Thymus (tissue), 11 donors: ENCODE measurements around the gene NPM1. TPM values are rescaled to one million over a fixed set of nuclear protein-coding genes. Genes with fewer than 3 reads are reported as not detected.
"Not testable (repeated sequence)": the region's sequence is repeated elsewhere in the genome, so short reads cannot be mapped to it uniquely, and the experiment has no call there.

Experiments
- DNase-seq, 9 donors: peaks; one replicate each; pipeline ENCODE4 v3.0.0-alpha.2; 2013; ENCODE audit warnings: low spot score in 9 of 9, low read depth in 6 of 9, missing footprints in 1 of 9
- H3K27ac ChIP-seq, 2 donors: one replicate each; pipeline ENCODE4 v1.5.1; 2013; ENCODE audit warnings: control low read depth in 1 of 2, low read depth in 1 of 2, low read length in 1 of 2, mild to moderate bottlenecking in 1 of 2, moderate library complexity in 1 of 2
- H3K27me3 ChIP-seq, 2 donors: one replicate each; pipeline ENCODE4 v1.5.1; 2013; ENCODE audit warnings: low read length in 1 of 2; ENCODE audit not compliant: control insufficient read depth in 2 of 2, insufficient read depth in 1 of 2
- H3K36me3 ChIP-seq, 2 donors: one replicate each; pipeline ENCODE4 v1.5.1; 2013; ENCODE audit warnings: low read length in 1 of 2, mild to moderate bottlenecking in 1 of 2, moderate library complexity in 1 of 2; ENCODE audit not compliant: control insufficient read depth in 2 of 2, insufficient read depth in 2 of 2
- H3K4me1 ChIP-seq, 2 donors: one replicate each; pipeline ENCODE4 v1.5.1; 2013; ENCODE audit warnings: low read length in 2 of 2; ENCODE audit not compliant: control insufficient read depth in 2 of 2, insufficient read depth in 2 of 2
- H3K4me3 ChIP-seq, 2 donors: one replicate each; pipeline ENCODE4 v1.5.1; 2013; ENCODE audit warnings: low read length in 2 of 2, control low read depth in 1 of 2, mild to moderate bottlenecking in 1 of 2
- H3K9me3 ChIP-seq, 2 donors: one replicate each; pipeline ENCODE4 v1.5.1; 2013; ENCODE audit warnings: low read length in 1 of 2, mild to moderate bottlenecking in 1 of 2; ENCODE audit not compliant: control insufficient read depth in 2 of 2, insufficient read depth in 1 of 2
- WGBS: extraction: QIAGEN DNeasy Blood & Tissue Kit; methylation state at CpG from one replicate; pipeline ENCODE4 v1.1.7; 2013; 5-methylcytosine and 5-hydroxymethylcytosine counted together
- polyA plus RNA-seq: library from polyadenylated mRNA; stranded (reverse); fragments of 200-250 nt; gene quantifications from one replicate; pipeline ENCODE4 v1.2.3, GENCODE V29; 2013
- total RNA-seq: library from RNA; stranded (reverse); fragments of 120-200 nt; gene quantifications from one replicate; pipeline ENCODE4 v1.2.4, GENCODE V29; 2013
- donor health status: healthy.

Gene NPM1
- total and polyA plus RNA-seq, 2 donors: 2,207 to 2,632 TPM

GRCh38 chr5:171369898-171370297 lies 17.8 kb upstream of the NPM1 start:
- Histone ChIP-seq H3K36me3 (no peaks in the 10 kb centered on the region), H3K4me1 (no peaks in the 10 kb centered on the region), H3K27me3 (peaks cover 0 to 6% of the 10 kb centered on the region in 2 donors), H3K9me3 (no peaks in the 10 kb centered on the region), H3K4me3 (no peak overlapping the region), H3K27ac (no peak overlapping the region)
- DNase-seq: no peak
- WGBS: 98% methylated on average over 4 of the region's 4 CpGs

GRCh38 chr5:171370881-171371280 lies 16.8 kb upstream of the NPM1 start:
- not testable (repeated sequence) for H3K36me3 ChIP-seq, DNase-seq, H3K4me3 ChIP-seq, H3K4me1 ChIP-seq, H3K9me3 ChIP-seq, H3K27me3 ChIP-seq, H3K27ac ChIP-seq
- WGBS: 63% methylated on average over 10 of the region's 10 CpGs

GRCh38 chr5:171371326-171371725 lies 16.3 kb upstream of the NPM1 start:
- Histone ChIP-seq H3K4me3 (no peak overlapping the region), H3K27ac (no peak overlapping the region), H3K4me1 (no peaks in the 10 kb centered on the region), H3K36me3 (no peaks in the 10 kb centered on the region), H3K9me3 (no peaks in the 10 kb centered on the region), H3K27me3 (peaks cover 0 to 6% of the 10 kb centered on the region in 2 donors)
- 95% methylated on average over 13 of the region's 13 CpGs for WGBS
- no peak for DNase-seq

GRCh38 chr5:171379961-171380360 lies 7.7 kb upstream of the NPM1 start:
- Histone ChIP-seq H3K4me1 (no peaks in the 10 kb centered on the region), H3K27ac (no peak overlapping the region), H3K36me3 (no peaks in the 10 kb centered on the region), H3K4me3 (no peak overlapping the region), H3K27me3 (no peaks in the 10 kb centered on the region), H3K9me3 (no peaks in the 10 kb centered on the region)
- no peak for DNase-seq
- 97% methylated on average over 7 of the region's 7 CpGs for WGBS

GRCh38 chr5:171384416-171384815 lies 3.2 kb upstream of the NPM1 start:
- not testable (repeated sequence) for H3K27me3 ChIP-seq, DNase-seq, H3K4me3 ChIP-seq, H3K4me1 ChIP-seq, H3K36me3 ChIP-seq, H3K9me3 ChIP-seq, H3K27ac ChIP-seq
- 96% methylated on average over 9 of the region's 9 CpGs for whole genome bisulfite sequencing

GRCh38 chr5:171384999-171385398 lies 2.6 kb upstream of the NPM1 start:
- not testable (repeated sequence) for H3K4me1 ChIP-seq, H3K36me3 ChIP-seq, DNase-seq, H3K27ac ChIP-seq, H3K4me3 ChIP-seq, H3K27me3 ChIP-seq, H3K9me3 ChIP-seq
- WGBS: 96% methylated on average over 3 of the region's 3 CpGs

- peaks cover 0 to 7% of the 10 kb centered on the region in 2 donors for H3K9me3 ChIP-seq
Measured at GRCh38 chr5:171386006-171386671, 1.5 kb upstream of the NPM1 start.

GRCh38 chr5:171386861-171387344 lies 746 bp upstream of the NPM1 start:
- Histone ChIP-seq H3K4me3 (peak overlapping the region; percentile 66 to 91), H3K9me3 (peaks cover 0 to 7% of the 10 kb centered on the region in 2 donors), H3K27me3 (no peaks in the 10 kb centered on the region), H3K36me3 (peaks cover 2 to 18% of the 10 kb centered on the region in 2 donors), H3K4me1 (peaks cover 2 to 12% of the 10 kb centered on the region in 2 donors), H3K27ac (peak overlapping the region; percentile 68 to 83)
- WGBS: 16% methylated on average over 20 of the region's 20 CpGs
- DNase-seq: peak in 2 of 9 donors; percentile 3 to 9

More at GRCh38 chr5:171386006-171386671, 1.5 kb upstream of the NPM1 start:
- Histone ChIP-seq H3K4me1 (peaks cover 2 to 12% of the 10 kb centered on the region in 2 donors), H3K36me3 (peaks cover 0 to 11% of the 10 kb centered on the region in 2 donors), H3K27me3 (no peaks in the 10 kb centered on the region), H3K27ac (no peak overlapping the region), H3K4me3 (no peak overlapping the region)
- WGBS: 98% methylated on average over 25 of the region's 25 CpGs
- peak in 1 of 9 donors; percentile 6 for DNase-seq

- H3K9me3 ChIP-seq: peaks cover 0 to 7% of the 10 kb centered on the region in 2 donors
- H3K27ac ChIP-seq: peak overlapping the region; percentile 91 to 92
- H3K27me3 ChIP-seq: no peaks in the 10 kb centered on the region
- H3K36me3 ChIP-seq: peaks cover 7 to 31% of the 10 kb centered on the region in 2 donors
- under 1% methylated on average over 56 of the region's 56 CpGs for WGBS
- H3K4me3 ChIP-seq: peak overlapping the region; percentile 66 to 91
- H3K4me1 ChIP-seq: peaks cover 2 to 12% of the 10 kb centered on the region in 2 donors
- DNase-seq: peak; percentile 65 to 88 (median 77)
Measured at GRCh38 chr5:171387970-171388815, 544 bp downstream of the NPM1 start.
